ENCODE data around the gene SLC12A2. TPM values are rescaled to one million over a fixed set of nuclear protein-coding genes. Genes with fewer than 3 reads are reported as not detected.

The SLC12A2 gene
- total and polyA plus RNA-seq, 10 donors = 2.0 to 20.4 (median 16.0) TPM

- peaks cover 0 to 84% (median 23%) of the 10 kb centered on the region in 6 donors for H3K36me3 ChIP-seq
- no peaks in the 10 kb centered on the region for H3K27me3 ChIP-seq (replicated peaks in 1 of 7)
- DNase-seq = no peak
- H3K27ac ChIP-seq = no peak overlapping the region
- H3K4me3 ChIP-seq = no peak overlapping the region
- TF ChIP-seq POLR2AphosphoS5 (IDR thresholded peaks at IDR 0.05) (no peak), CTCF (IDR thresholded peaks at IDR 0.05 in 8 of 11, conservative IDR thresholded peaks at IDR 0.05 in 3 of 11) (no peak), POLR2A (IDR thresholded peaks at IDR 0.05) (no peak)
- intact Hi-C loops (cut with DNase I; ENCODE audit: low total_unique reads) = no loop called here
- H3K9me3 ChIP-seq = no peaks in the 10 kb centered on the region
- H3K4me1 ChIP-seq = no peaks in the 10 kb centered on the region
Measured at GRCh38 chr5:128135286-128135685, 51.7 kb downstream of the SLC12A2 start.

GRCh38 chr5:128143911-128144310 is 60.3 kb downstream of the SLC12A2 start:
- no peak for DNase-seq
- intact Hi-C loops (cut with DNase I; ENCODE audit: low total_unique reads) = no loop called here
- Histone ChIP-seq H3K4me3 (no peak overlapping the region), H3K27ac (no peak overlapping the region), H3K27me3 (replicated peaks in 1 of 7) (no peaks in the 10 kb centered on the region), H3K36me3 (peaks cover 0 to 60% (median 19%) of the 10 kb centered on the region in 6 donors), H3K4me1 (no peaks in the 10 kb centered on the region), H3K9me3 (no peaks in the 10 kb centered on the region)
- WGBS, 5 donors = 73 to 97% (median 95%) methylated on average over 2 of the region's 2 CpGs
- no peak for TF ChIP-seq CTCF (IDR thresholded peaks at IDR 0.05 in 8 of 11, conservative IDR thresholded peaks at IDR 0.05 in 3 of 11)
- TF ChIP-seq POLR2A (IDR thresholded peaks at IDR 0.05) = no peak
- no peak for TF ChIP-seq POLR2AphosphoS5 (IDR thresholded peaks at IDR 0.05)

GRCh38 chr5:128144491-128144890 is 60.9 kb downstream of the SLC12A2 start:
- no peak for DNase-seq
- 92 to 100% (median 97%) methylated on average over 1 of the region's 1 CpG for WGBS, 5 donors
- Histone ChIP-seq H3K9me3 (no peaks in the 10 kb centered on the region), H3K36me3 (peaks cover 0 to 61% (median 19%) of the 10 kb centered on the region in 6 donors), H3K27me3 (replicated peaks in 1 of 7) (no peaks in the 10 kb centered on the region), H3K4me3 (no peak overlapping the region), H3K27ac (no peak overlapping the region), H3K4me1 (no peaks in the 10 kb centered on the region)
- no peak for TF ChIP-seq POLR2AphosphoS5 (IDR thresholded peaks at IDR 0.05)
- TF ChIP-seq POLR2A (IDR thresholded peaks at IDR 0.05) = no peak
- no peak for TF ChIP-seq CTCF (IDR thresholded peaks at IDR 0.05 in 8 of 11, conservative IDR thresholded peaks at IDR 0.05 in 3 of 11)
- intact Hi-C loops (cut with DNase I; ENCODE audit: low total_unique reads) = no loop called here

GRCh38 chr5:128146671-128147070 is 63.1 kb downstream of the SLC12A2 start:
- Histone ChIP-seq H3K4me1 (no peaks in the 10 kb centered on the region), H3K27me3 (replicated peaks in 1 of 7) (no peaks in the 10 kb centered on the region), H3K4me3 (no peak overlapping the region), H3K9me3 (no peaks in the 10 kb centered on the region), H3K36me3 (peaks cover 0 to 61% (median 18%) of the 10 kb centered on the region in 6 donors), H3K27ac (no peak overlapping the region)
- DNase-seq = no peak
- intact Hi-C loops (cut with DNase I; ENCODE audit: low total_unique reads) = no loop called here
- TF ChIP-seq POLR2A (IDR thresholded peaks at IDR 0.05) (no peak), POLR2AphosphoS5 (IDR thresholded peaks at IDR 0.05) (no peak), CTCF (IDR thresholded peaks at IDR 0.05 in 8 of 11, conservative IDR thresholded peaks at IDR 0.05 in 3 of 11) (no peak)
- 89 to 98% (median 97%) methylated on average over 2 of the region's 2 CpGs for WGBS, 5 donors
